ENCODE measurements around the gene CCT3.
"Not testable (repeated sequence)": the region's sequence is repeated elsewhere in the genome, so short reads cannot be mapped to it uniquely, and the experiment has no call there.

The CCT3 gene

GRCh38 chr1:156378557-156378956 lies 40.5 kb upstream of the CCT3 start:
- H3K36me3 ChIP-seq (ENCODE audit: insufficient read depth, low read length), result no peaks in the 10 kb centered on the region
- no peaks in the 10 kb centered on the region for H3K4me1 ChIP-seq (ENCODE audit: insufficient read depth, low read length)
- no peak overlapping the region for H3K4me3 ChIP-seq (ENCODE audit: low read length)
- WGBS, result 80% methylated on average over 6 of the region's 6 CpGs
- H3K9ac ChIP-seq (ENCODE audit: low read depth, low read length), result no peak overlapping the region
- H3K27ac ChIP-seq (ENCODE audit: low read depth, low read length), result no peak overlapping the region
- H3K9me3 ChIP-seq (ENCODE audit: insufficient read depth, low read depth, low read length), result no peaks in the 10 kb centered on the region
- peaks cover 14% of the 10 kb centered on the region; the same call in 1 of the 2 replicates for H3K27me3 ChIP-seq (ENCODE audit: insufficient read depth, low read length)

DNA sequence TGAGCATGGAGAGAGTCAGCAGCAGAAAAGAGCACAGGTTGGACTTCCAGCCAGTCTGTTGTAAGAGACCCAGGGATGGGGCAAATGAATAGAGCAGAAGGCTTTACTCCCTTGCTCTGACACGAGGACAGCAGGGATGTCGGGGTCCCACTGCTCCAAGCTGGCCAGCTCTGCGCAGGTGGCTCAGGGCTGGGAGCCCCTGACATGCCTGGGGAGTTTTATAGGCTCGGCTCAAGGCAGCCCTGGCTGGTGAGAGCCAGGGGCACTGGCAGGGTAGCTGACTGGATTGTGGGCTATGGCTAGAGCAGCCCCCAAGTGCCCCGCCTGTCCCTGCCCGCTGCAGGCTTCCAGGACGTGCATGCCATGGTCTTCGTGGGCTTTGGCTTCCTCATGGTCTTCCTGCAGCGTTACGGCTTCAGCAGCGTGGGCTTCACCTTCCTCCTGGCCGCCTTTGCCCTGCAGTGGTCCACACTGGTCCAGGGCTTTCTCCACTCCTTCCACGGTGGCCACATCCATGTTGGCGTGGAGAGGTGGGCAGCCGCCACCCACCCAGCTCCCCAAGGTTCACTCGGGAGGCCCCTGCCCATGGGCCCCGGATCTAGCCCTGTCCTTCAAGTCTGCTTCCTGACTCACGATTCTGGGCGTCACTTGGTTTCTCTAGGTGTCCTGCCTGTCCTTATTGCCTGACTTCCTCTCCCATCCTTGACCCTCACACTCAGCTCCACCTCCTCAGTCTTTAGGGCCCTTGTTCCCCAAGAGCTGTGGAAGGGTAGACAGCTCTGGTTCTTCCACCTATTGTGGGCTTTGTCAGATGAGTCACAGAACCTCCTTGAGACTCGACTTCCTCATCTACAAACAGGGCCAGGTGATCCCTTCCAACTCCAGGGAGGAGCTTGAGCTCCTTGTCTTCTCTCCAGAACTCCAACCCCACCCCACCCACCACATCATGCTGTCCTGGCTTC lies 39.1 kb upstream of the CCT3 start:
- Histone ChIP-seq H3K36me3 (ENCODE audit: insufficient read depth, low read length) (no peaks in the 10 kb centered on the region), H3K9me3 (ENCODE audit: insufficient read depth, low read depth, low read length) (no peaks in the 10 kb centered on the region), H3K4me3 (ENCODE audit: low read length) (no peak overlapping the region), H3K27me3 (ENCODE audit: insufficient read depth, low read length) (peaks cover 14% of the 10 kb centered on the region; the same call in 1 of the 2 replicates), H3K4me1 (ENCODE audit: insufficient read depth, low read length) (no peaks in the 10 kb centered on the region), H3K27ac (ENCODE audit: low read depth, low read length) (no peak overlapping the region), H3K9ac (ENCODE audit: low read depth, low read length) (no peak overlapping the region)
- 90% methylated on average over 20 of the region's 20 CpGs for WGBS

DNA sequence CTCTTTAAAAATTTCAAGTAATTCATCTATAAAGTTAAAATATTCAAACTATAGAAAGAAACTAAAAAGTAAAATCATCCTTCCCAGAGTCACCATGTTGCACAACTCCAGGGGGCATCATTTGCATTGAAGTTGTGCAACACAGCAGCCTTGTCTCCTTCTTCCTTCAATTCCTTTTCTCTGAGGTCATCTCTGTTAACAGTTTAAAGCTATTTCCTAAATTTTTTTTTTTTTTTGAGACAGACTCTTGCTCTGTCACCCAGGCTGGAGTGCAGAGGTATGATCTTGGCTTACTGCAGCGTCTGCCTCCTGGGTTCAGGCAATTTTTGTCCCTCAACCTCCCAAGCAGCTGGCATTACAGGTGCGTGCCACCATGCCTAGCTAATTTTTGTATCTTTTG lies 38.1 kb upstream of the CCT3 start:
- no peak overlapping the region for H3K27ac ChIP-seq (ENCODE audit: low read depth, low read length)
- H3K4me1 ChIP-seq (ENCODE audit: insufficient read depth, low read length), result no peaks in the 10 kb centered on the region
- WGBS, result 92% methylated on average over 2 of the region's 2 CpGs
- no peaks in the 10 kb centered on the region for H3K36me3 ChIP-seq (ENCODE audit: insufficient read depth, low read length)
- no peak overlapping the region for H3K9ac ChIP-seq (ENCODE audit: low read depth, low read length)
- H3K9me3 ChIP-seq (ENCODE audit: insufficient read depth, low read depth, low read length), result no peaks in the 10 kb centered on the region
- H3K4me3 ChIP-seq (ENCODE audit: low read length), result no peak overlapping the region
- peaks cover 5% of the 10 kb centered on the region; the same call in 1 of the 2 replicates for H3K27me3 ChIP-seq (ENCODE audit: insufficient read depth, low read length)

- no peaks in the 10 kb centered on the region for H3K9me3 ChIP-seq (ENCODE audit: insufficient read depth, low read depth, low read length)
- H3K27ac ChIP-seq (ENCODE audit: low read depth, low read length), result no peak overlapping the region
- H3K36me3 ChIP-seq (ENCODE audit: insufficient read depth, low read length), result no peaks in the 10 kb centered on the region
- H3K9ac ChIP-seq (ENCODE audit: low read depth, low read length), result no peak overlapping the region
- peaks cover 23% of the 10 kb centered on the region for H3K27me3 ChIP-seq (ENCODE audit: insufficient read depth, low read length)
- H3K4me3 ChIP-seq (ENCODE audit: low read length), result no peak overlapping the region
- peaks cover 3% of the 10 kb centered on the region; the same call in 1 of the 2 replicates for H3K4me1 ChIP-seq (ENCODE audit: insufficient read depth, low read length)
Observed at GRCh38 chr1:156373546-156373945, 35.5 kb upstream of the CCT3 start.

- no peaks in the 10 kb centered on the region for H3K9me3 ChIP-seq (ENCODE audit: insufficient read depth, low read depth, low read length)
- H3K36me3 ChIP-seq (ENCODE audit: insufficient read depth, low read length), result no peaks in the 10 kb centered on the region
- WGBS, result 85% methylated on average over 4 of the region's 4 CpGs
- no peak overlapping the region for H3K4me3 ChIP-seq (ENCODE audit: low read length)
- H3K4me1 ChIP-seq (ENCODE audit: insufficient read depth, low read length), result peaks cover 3% of the 10 kb centered on the region; the same call in 1 of the 2 replicates
- H3K27me3 ChIP-seq (ENCODE audit: insufficient read depth, low read length), result peaks cover 30% of the 10 kb centered on the region
- H3K9ac ChIP-seq (ENCODE audit: low read depth, low read length), result no peak overlapping the region
- H3K27ac ChIP-seq (ENCODE audit: low read depth, low read length), result no peak overlapping the region
Observed at GRCh38 chr1:156372876-156373275, 34.8 kb upstream of the CCT3 start.

- no peaks in the 10 kb centered on the region for H3K36me3 ChIP-seq (ENCODE audit: insufficient read depth, low read length)
- H3K27me3 ChIP-seq (ENCODE audit: insufficient read depth, low read length), result peaks cover 30% of the 10 kb centered on the region
- H3K27ac ChIP-seq (ENCODE audit: low read depth, low read length), result no peak overlapping the region
- no peak overlapping the region for H3K9ac ChIP-seq (ENCODE audit: low read depth, low read length)
- H3K4me1 ChIP-seq (ENCODE audit: insufficient read depth, low read length), result peaks cover 3% of the 10 kb centered on the region; the same call in 1 of the 2 replicates
- H3K9me3 ChIP-seq (ENCODE audit: insufficient read depth, low read depth, low read length), result no peaks in the 10 kb centered on the region
- no peak overlapping the region for H3K4me3 ChIP-seq (ENCODE audit: low read length)
Observed at GRCh38 chr1:156372265-156372586, 34.1 kb upstream of the CCT3 start.

DNA sequence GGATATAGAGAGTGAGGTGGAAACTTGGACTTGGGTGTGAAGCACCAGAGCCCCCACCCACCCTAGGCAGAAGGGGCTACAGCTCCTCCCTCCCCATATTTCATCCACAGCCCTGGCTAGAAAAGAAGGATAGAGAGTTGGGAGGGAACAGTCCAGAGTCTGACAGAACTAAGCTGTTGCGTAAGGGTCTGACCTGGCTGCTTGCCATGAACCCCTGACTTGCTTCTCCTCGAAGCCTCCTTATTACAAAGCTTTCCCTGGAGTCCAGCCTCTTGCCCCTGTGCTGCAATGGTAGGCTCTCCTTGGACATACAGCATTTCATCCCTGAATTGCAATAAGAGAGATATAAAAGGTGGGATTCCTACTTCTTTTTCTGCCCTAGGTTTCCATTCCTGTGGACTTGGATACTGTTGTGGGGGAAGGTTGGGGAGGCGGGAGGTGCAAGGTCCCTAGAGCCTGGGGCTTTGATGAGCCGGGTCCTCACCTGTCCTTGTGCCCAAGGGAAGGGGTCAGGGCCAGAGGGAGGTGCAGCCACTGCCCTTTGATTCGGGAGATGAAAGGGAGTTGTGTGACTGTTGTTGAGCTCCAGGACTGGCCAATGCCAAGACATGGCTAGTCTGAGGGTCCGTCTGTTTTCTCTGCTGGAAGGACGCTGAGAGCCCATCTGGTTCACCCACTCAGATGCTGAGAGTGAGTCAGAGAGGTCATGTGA lies 33.6 kb upstream of the CCT3 start:
- no peak overlapping the region for H3K27ac ChIP-seq (ENCODE audit: low read depth, low read length)
- no peak overlapping the region for H3K9ac ChIP-seq (ENCODE audit: low read depth, low read length)
- WGBS, result 73% methylated on average over 7 of the region's 7 CpGs

DNA sequence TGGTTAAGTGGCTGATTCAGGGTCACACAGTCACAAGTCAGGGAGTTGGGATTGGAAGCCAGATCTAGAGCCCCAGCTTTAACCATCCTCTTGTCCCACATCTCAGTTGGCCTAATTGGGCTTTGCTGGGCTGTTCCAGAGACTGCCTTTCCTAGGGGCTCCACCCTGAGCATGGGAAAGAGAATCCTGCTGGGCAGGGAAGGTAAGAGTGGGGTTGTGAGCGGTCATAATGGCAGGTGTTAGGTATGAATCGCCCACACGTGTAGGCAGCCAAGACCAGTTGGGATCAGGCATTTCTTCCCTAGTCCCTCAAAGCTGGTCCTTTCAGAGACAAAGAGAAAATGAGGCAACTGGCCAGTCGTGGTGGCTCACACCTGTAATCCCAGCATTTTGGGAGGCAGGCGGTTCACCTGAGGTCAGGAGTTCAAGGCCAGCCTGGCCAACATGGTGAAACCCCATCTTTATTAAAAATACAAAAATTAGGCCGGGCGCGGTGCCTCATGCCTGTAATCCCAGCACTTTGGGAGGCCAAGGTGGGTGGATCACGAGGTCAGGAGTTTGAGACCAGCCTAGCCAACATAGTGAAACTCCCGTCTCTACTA lies 31.7 kb upstream of the CCT3 start:
- not testable (repeated sequence) for H3K27ac ChIP-seq (ENCODE audit: low read depth, low read length); H3K36me3 ChIP-seq (ENCODE audit: insufficient read depth, low read length); H3K9me3 ChIP-seq (ENCODE audit: insufficient read depth, low read depth, low read length); H3K4me1 ChIP-seq (ENCODE audit: insufficient read depth, low read length)
- peak overlapping the region; percentile 66 for H3K9ac ChIP-seq (ENCODE audit: low read depth, low read length)
- peaks cover 30% of the 10 kb centered on the region for H3K27me3 ChIP-seq (ENCODE audit: insufficient read depth, low read length)
- 90% methylated on average over 9 of the region's 10 CpGs for WGBS
- H3K4me3 ChIP-seq (ENCODE audit: low read length), result peak overlapping the region; percentile 60

More for the DNA sequence above, 33.6 kb upstream of the CCT3 start:
- Histone ChIP-seq H3K9me3 (ENCODE audit: insufficient read depth, low read depth, low read length) (no peaks in the 10 kb centered on the region), H3K27me3 (ENCODE audit: insufficient read depth, low read length) (peaks cover 30% of the 10 kb centered on the region), H3K4me1 (ENCODE audit: insufficient read depth, low read length) (peaks cover 3% of the 10 kb centered on the region; the same call in 1 of the 2 replicates), H3K4me3 (ENCODE audit: low read length) (no peak overlapping the region), H3K36me3 (ENCODE audit: insufficient read depth, low read length) (no peaks in the 10 kb centered on the region)

- Histone ChIP-seq H3K9me3 (ENCODE audit: insufficient read depth, low read depth, low read length) (no peaks in the 10 kb centered on the region), H3K4me1 (ENCODE audit: insufficient read depth, low read length) (peaks cover 6% of the 10 kb centered on the region; the same call in 1 of the 2 replicates), H3K9ac (ENCODE audit: low read depth, low read length) (peak within 1 kb of the TSS; percentile 66), H3K27ac (ENCODE audit: low read depth, low read length) (no peak within 1 kb of the TSS), H3K4me3 (ENCODE audit: low read length) (peak within 1 kb of the TSS; percentile 60), H3K27me3 (ENCODE audit: insufficient read depth, low read length) (peaks cover 30% of the 10 kb centered on the region), H3K36me3 (ENCODE audit: insufficient read depth, low read length) (no peaks in the 10 kb centered on the region)
- 17% methylated on average over 48 of the region's 48 CpGs for WGBS
Observed at GRCh38 chr1:156368889-156369684, 31.0 kb upstream of the CCT3 start, which contains the start of gene RHBG. Gene RHBG (plus strand): TSS chr1:156369211. CDS start chr1:156369250, 39 bp downstream.

DNA sequence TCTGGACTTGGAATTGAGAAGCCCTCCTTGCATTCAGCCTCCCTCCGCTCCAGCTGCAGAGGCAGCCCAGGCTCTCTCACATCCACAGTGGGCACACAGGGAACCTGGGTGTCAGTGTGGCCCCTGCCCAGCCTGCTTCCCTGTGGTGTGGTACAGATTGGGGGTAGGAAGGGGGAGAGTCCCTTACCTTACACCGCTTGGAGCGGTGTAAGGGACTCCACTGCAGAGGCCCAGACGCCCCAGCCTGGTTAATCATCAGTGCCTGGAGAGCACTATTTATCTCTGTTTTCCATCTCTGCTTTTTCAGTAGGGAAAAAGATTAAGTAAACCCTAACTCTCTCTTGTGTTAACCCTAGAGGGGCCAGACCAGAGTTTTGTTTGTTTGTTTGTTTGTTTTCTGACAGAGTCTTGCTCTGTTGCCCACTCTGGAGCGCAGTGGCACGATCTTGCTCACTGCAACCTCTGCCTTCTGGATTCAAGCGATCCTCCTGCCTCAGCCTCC lies 30.1 kb upstream of the CCT3 start:
- Histone ChIP-seq H3K9ac (ENCODE audit: low read depth, low read length) (no peak overlapping the region), H3K27ac (ENCODE audit: low read depth, low read length) (no peak overlapping the region), H3K36me3 (ENCODE audit: insufficient read depth, low read length) (no peaks in the 10 kb centered on the region), H3K9me3 (ENCODE audit: insufficient read depth, low read depth, low read length) (no peaks in the 10 kb centered on the region), H3K27me3 (ENCODE audit: insufficient read depth, low read length) (peaks cover 26% of the 10 kb centered on the region), H3K4me3 (ENCODE audit: low read length) (no peak overlapping the region), H3K4me1 (ENCODE audit: insufficient read depth, low read length) (peaks cover 6% of the 10 kb centered on the region; the same call in 1 of the 2 replicates)
- WGBS, result 88% methylated on average over 7 of the region's 7 CpGs
